Measurements from ENCODE around the gene FCRL6.

DNA sequence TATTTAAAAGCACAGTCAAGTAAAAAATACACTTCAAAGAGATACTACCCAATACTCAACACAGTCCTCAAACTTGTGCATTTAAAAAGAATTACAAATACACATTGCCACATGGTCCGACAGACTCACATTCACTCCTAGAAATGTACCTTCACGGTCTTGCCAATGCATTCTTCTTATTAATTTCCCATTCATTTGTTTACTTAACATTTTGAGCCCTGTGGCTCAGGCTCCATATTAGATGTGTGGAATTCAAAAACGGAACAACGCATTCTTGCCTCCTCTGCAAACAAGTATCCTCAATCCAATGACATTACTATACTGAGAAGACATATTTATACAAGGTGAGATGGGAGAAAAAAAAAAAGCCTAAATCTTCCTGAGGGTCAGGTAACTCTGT is 23.9 kb upstream of the FCRL6 start:
- TF ChIP-seq CTCF (IDR thresholded peaks at IDR 0.05; ENCODE audit: insufficient read depth, low read depth, low read length) = no peak
- no peak for TF ChIP-seq EZH2 (IDR thresholded peaks at IDR 0.05; ENCODE audit: insufficient read depth, low read length)

Measured in astrocyte (in vitro differentiated cells and primary cell).